Heart left ventricle (tissue), 13 donors: ENCODE measurements around the gene FOXK1.

ENCODE experiments used
- POLR2A ChIP-seq, 2 donors: fragments of 450-650 bp; IDR thresholded peaks; one replicate each; pipeline ENCODE4 v1.6.1; 2017; ENCODE audit warnings: antibody characterized with exemption in 2 of 2, mild to moderate bottlenecking in 2 of 2, moderate library complexity in 2 of 2
- TF ChIP-seq, protein P1 (sequence below), 12 donors: fragments of 200-600 bp; sonication (generic) in 4 of 12; IDR thresholded peaks; one replicate each; pipeline versions ENCODE4 v1.5.0 to v1.8.0; 2018 to 2022; ENCODE audit warnings: antibody characterized with exemption in 12 of 12, mild to moderate bottlenecking in 5 of 12
- donor health status: ischemic (EF 13 %, LVEDD 7.1; RV severe dilation, severe dysfunction).
- donor health status: DM: no; HTN: yes; CAD: no.
- donor health status: DM: no; HTN: no; CAD: no.
- donor health status: ischemic (EF 25% LVEDD 6.9; RV normal size, moderate dysfunction).
- donor health status: ischemic (EF 25% LVEDD 5.7; RV mildly dilated, moderate dysfunction).
- donor health status: ischemic (EF 35%, LVEDD 5.7; RV mildly dilated, moderate dysfunction).
- donor health status: nonischemic (EF 11% LVEDD 7.7; RV severe dilation, severe dysfunction).
- donor health status: DM: yes; HTN: yes; CAD: no.
- donor health status: PGD.
- donor health status: ischemic (EF 29% LVEDD 5.4; RV normal size, mild dysfunction).
- donor health status: nonischemic (EF 23%, LVEDD 6.1; RV moderate dilation, normal function).

DNA sequence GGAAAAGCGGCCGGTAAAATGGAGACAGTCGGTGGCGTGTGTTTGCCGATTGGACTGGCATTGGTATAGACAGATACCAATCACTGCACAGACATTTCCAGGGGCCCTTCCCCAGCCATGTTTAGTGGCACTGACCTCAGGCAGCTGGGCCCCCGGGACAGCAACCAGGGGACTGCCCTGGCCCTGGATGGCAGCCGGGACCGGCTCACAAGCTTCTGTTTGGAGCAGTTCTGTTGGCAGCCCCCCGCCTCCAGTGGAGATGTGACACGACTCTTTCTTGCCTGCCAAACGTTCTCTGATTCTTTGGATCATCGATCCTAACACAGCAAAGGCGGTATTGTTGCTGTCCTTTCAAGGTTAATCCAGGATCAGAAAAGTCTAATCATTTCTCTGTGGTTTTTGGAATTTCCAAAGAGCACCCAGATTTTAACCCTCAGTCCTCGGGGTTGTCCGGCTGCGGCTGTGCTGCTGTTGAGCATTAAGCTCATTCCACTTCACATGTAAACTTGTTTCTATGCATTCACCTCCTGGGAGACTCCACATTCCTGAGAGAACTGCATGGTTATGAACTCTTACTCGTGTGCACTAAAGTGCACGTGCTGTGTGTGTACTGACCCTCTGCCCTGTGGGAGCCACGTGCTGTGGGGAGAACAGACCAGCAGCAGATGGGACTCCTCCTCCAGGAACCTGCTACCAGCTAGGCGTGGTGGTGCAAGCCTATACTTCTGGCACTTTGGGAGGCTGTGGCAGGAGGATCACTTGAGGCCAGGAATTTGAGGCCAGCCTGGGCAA, 46.0 kb downstream of the FOXK1 start:
- TF ChIP-seq, protein P1, sequence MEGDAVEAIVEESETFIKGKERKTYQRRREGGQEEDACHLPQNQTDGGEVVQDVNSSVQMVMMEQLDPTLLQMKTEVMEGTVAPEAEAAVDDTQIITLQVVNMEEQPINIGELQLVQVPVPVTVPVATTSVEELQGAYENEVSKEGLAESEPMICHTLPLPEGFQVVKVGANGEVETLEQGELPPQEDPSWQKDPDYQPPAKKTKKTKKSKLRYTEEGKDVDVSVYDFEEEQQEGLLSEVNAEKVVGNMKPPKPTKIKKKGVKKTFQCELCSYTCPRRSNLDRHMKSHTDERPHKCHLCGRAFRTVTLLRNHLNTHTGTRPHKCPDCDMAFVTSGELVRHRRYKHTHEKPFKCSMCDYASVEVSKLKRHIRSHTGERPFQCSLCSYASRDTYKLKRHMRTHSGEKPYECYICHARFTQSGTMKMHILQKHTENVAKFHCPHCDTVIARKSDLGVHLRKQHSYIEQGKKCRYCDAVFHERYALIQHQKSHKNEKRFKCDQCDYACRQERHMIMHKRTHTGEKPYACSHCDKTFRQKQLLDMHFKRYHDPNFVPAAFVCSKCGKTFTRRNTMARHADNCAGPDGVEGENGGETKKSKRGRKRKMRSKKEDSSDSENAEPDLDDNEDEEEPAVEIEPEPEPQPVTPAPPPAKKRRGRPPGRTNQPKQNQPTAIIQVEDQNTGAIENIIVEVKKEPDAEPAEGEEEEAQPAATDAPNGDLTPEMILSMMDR (IDR thresholded peaks at IDR 0.05), result no peak
- no peak for TF ChIP-seq POLR2A (IDR thresholded peaks at IDR 0.05)
